GDM1 (cell line): ENCODE data around the gene TNS4.

Experiments used
- DNase-seq: peaks from one replicate; lab custom pipeline; 2025; lab: John Stamatoyannopoulos, UW

TNS4 gene

DNA sequence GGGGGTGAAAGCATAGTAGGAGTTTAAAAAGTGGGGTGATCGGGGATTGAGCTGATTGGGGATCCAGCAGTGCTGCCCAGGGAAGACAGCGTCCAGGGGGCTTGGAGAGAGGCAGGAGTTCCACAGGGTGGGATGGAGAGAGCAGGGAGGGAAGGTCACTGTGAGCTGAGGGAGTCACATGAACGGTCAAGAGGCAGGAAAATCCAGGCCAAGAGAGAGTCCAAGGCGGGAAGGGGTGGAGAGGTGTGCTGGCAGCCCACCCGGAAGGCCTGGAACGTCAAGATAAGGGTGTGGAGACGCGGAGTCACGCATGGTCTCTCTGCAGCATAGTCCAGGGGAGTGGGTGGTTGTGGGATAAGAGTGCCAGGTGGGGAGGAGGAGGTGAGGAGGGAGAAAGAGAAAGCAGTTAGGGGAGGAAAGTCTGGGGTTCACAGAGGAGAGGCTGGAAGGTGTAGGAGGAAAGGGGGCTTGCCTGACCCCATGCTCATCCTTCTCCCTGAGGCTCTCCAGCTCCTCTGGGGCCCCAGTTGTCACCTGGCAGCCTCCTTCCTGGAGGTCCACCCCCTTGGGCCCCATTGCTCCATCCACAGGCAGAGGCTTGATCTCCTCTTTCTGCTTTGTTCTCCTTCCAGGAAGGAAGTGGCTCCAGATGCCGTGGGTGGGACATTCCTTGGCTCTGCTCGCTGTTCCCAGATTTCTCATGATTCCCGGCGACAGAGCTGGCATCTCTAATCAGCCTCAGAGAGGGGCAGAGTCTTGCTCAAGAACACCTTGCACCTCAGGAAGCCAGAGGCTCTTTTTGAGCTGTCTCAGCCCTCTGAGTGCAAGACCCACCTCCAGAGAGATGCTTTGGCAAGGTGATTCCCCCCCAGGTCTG lies 35.1 kb upstream of the TNS4 start:
- DNase-seq: no peak

DNA sequence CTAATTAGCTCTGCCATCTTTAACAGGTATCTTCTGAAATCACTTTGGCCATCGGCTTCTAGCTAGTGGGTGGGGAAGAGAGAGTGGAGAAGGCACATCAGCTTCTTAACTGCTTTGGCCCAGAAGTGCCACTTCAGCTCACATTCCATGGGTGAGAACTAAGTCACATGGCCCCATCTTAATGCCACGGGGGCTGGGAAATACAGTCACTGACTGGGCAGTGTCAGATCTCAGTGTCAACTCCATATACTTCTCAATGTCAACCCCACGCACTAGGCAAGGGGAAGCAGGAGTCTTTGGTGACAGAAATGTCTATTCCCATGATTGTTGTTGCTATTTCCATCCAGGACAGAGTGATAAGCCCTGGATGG lies 34.5 kb upstream of the TNS4 start:
- no peak for DNase-seq

DNA sequence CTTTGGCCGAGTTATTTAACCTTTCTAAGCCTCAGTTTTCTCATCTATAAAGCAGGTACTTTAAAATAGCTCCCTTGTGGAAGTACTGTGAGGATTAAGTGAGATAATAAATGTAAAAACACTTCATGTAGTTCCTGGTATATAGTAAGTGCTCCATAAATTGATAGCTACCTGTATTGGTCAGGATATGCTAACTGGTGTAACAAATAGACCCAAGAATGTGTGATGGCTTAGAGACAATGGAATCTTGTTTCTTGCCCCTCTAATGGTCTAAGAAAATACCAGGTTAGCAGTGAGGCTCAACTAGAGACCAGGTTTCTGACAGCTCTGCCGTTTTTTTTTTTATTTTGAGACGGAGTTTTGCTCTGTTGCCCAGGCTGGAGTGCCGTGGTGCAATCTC lies 34.0 kb upstream of the TNS4 start:
- DNase-seq: no peak

DNA sequence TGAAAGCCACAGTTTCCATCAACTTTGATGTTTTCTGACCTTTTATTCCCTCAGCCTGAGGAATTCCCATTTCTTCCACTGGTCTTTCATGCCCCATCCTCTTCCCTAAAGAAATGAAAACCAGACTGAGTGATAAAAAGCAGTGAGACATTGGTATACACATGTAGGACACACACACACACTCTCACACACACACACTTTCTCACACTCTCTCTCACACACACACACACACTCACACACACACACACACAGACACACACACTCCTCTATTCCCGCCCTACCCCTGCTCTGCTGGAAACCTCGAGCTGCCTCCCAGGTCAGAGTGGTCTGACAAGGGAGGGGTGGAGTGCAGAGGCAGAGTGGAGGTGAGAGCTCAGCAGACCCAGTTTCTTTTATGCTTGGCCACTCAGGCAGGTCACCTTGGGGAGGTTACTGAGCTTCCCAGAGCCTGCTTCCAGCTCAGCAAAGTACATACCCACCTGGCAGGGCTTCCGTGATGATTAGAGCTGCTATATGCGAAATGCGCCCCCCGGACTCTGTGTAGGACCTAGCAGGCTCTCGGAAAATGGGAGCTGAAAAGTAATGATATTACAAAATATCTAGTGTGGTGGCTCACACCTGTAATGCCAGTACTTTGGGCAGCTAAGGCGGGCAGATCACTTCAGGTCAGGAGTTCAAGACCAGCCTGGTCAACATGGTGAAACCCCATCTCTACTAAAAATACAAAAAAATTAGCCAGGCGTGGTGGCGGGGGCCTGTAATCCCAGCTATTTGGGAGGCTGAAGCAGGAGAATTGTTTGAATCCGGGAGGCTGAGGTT lies 33.2 kb upstream of the TNS4 start:
- no peak for DNase-seq

DNA sequence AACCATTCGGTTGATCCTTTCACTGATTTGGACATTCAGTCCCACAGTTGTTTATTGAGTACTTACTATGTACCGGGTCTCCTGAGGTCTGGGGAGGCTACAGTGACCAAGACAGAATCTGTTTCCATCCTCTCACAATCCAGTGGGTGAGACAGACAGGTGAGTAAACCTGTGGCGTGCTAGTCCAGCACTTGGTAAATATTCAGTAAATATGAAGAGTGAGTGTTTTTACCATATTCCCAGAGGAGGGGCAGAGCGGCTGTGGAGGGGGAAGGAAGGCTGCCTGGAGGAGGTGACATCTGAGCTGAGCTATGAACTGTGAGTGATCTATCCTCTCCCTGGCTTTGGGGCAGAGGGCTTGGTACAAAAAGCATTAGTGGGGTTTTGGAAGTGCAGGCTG lies 32.5 kb upstream of the TNS4 start:
- DNase-seq: no peak

DNA sequence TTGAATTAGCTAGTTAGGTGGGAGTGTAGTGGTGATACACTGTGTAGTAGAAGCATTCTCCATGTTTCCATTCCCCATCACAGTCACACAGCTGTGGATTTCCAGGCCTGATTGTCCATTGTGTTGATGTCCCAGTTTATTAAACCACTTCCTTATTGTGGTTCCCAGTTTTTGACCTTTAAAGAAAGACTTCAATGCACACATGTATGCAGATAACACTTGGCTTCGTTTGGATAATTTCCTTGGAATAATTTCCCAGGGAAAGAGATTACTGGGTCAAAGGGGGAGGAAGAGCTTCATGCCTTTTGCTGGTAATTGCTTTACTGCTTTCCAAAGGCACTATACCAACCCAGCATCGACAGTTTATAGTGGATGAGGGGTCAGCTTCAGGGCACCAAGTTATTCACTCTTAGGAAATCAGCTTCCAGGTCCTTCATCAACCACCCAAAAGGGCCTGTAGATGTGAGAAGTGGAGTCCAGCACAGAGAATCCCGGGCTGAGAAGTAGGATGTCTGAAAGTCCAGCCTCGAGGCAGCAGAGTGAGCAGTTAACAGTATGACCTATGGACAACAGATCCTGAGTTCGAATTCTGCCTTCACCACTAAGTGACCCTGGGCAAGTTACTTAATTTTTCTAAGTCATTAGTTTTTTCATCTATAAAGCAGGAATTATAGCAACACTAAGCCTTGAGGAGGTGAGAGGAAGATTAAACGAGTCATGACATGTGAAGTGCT lies 31.3 kb upstream of the TNS4 start:
- no peak for DNase-seq

DNA sequence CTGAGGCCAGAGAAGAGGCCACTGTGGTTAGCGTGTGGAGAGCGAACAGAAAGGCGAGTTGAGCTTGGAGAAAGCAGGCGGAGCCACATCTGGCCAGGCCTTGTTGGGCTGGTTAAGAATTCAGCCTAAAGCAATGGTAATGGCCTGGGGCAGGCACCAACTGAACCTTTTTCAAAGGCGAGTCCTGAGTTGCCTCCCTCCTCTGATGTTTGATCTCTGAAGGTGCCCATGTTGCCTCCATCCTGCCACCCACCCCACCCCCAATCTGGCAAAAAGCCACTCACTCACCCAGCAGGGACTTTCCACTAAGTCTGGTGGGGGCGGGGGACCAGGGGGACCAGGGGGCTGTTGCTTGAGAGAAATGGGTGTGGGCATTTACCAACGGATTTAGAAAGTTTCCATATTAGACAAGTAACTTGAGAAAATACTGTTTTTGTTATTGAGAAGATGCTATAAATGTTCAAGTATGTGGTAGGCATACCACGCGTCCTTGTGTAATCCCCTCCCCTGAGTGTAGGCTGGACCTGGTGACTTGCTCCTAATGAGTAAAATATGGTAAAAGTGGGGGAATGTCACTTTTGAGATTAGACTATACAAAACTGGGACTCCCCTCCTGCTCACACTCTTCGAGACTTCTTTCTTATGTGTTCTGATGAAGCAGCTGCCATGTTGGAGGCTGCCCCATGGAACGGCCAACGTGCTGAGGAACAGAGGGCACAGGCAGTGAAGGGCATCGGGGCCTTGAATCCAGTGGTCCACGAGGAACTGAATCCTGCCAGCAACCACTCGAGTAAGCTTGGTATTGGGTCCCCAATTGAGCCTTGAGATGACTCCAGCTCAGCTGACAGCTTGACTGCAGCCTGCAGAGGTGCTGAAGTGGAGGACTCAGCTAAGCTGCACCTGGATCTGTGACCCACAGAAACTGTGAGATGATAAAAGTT lies 29.9 kb upstream of the TNS4 start:
- DNase-seq: no peak

DNA sequence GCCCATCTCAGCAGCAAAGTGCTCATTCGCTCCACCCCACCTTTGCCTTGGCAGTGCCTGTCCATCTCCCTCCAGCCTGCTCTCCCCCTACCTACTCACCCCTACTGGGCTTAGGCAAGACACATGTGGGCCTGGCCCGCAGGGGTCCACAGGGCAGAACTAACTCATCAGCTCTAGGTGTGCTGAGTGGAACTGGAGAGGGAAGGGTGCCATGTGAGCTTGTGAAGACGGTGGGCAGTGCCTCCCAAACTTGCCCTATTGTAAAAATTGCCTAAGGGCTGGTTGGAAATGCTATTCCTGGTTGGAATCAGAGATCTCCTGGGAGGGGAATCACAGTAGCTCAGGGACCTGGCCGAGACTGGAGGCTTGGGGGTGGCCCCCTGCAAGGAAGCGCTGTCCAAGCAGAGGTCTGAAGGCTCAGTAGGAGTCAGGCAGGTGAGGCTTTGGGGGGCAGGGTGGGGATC lies 29.1 kb upstream of the TNS4 start:
- no peak for DNase-seq

DNA sequence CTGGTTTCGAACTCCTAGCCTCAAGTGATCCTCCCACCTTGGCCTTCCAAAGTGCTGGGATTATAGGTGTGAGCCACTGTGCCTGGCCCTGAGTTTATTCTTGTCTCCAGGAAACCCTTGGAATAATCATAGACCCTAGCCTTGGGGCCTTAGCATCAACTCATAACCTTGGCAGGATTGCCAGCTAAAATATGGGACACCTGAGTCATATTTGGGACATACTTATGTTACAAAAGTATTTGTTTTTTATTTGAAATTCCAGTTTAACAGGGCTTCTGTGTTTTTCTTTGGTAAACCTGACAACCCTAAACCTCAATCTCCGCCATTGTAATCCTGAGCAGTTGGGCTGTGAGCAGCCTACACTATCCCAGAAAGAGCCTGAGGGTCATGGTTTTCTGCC lies 28.6 kb upstream of the TNS4 start:
- DNase-seq: no peak

DNA sequence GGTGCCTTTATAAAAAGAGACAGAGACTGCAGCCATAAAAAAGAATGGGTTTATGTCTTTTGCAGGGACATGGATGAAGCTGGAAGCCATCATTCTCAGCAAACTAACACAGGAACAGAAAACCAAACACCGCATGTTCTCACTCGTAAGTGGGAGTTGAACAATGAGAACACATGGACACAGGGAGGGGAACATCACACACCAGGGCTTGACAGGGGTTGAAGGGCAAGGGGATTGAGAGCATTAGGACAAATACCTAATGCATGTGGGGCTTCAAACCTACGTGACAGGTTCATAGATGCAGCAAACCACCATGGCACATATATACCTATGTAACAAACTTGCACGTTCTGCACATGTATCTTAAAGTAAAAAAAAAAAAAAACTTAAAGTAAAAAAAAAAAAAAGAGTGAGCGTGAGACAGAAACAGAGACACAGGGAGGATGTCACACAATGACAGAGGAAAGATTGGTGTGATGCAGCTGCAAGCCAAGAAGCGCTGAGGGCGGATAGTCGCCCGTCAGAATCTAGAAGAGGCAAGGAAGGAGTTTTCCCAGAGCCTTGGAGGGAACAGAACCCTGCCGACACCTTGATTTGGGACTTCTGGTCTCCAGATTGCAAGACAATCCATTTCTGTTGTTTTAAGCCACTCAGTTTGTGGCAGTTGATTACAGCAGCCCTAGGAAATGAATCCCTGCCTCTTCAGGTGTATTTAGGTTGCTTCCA lies 27.4 kb upstream of the TNS4 start:
- no peak for DNase-seq

DNA sequence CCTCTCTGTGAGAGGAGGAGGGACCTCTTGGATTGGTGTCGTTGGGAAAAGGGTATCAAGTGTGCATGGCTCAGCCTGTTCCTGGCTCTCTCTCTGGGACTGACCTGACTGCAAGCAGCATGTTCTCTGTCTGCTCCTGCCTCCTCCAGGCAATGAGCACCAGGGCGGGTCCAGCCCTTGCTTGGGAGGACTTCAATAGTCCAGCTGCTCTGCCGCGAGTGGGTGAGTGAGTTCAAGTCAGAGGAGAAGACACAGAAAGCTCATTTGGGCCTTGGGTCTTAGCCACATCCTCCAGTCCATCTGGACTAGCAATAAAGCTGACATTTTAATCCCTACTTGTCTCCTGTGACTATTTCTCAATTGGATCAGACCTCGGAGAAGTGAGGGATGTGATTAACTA lies 25.2 kb upstream of the TNS4 start:
- DNase-seq: no peak

DNA sequence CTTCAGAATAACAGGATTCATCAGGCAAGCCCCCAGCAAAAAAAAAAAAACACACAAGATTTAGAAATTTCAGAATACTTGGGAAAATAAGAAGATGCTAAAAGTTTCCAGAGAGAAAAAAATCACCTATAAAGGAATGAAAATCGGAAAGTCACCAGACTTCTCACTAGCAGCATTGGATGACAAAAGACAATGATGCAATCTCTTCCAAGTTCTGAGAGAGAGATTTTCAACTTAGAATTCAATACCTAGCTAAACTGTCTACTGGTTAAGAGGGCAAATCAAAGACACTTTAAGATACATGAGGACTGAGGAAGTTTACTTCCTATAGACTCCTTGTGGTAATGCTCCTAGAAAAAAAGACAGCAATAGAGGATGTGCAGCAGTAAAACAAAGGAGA lies 23.9 kb upstream of the TNS4 start:
- DNase-seq: no peak

DNA sequence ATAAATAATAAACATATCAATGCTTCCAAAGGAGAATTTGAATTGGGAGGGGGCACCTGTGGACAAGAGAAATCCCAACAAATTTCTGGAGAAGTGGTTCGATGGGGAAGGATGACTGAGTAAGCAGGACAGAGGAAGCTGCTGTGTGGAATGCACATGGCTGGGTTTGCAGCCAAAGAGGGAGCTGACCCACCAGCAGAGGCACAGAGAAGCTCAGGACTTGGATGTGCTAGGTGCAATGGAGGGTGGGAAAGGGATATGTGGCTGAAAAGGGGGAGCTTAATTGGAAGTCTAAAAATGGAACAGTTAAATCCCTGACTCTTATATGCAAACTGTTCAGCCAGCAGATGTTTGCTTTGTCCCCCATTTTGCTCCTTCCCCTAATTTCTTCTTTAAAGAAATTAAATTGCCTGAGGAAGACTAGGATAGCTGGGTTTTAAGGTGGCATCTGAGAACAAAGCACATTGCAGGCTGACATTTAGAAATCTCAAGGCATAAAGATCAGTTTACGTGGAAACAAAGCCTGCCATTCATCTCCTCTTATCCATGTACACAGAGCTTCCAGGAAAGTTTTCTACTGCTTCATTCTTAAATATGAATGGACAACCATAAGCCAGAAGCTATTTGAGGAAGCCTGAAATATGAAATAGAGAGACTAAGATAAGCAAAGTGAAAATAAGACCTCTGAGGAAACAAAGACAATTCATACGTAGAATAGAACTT lies 23.0 kb upstream of the TNS4 start:
- no peak for DNase-seq

DNA sequence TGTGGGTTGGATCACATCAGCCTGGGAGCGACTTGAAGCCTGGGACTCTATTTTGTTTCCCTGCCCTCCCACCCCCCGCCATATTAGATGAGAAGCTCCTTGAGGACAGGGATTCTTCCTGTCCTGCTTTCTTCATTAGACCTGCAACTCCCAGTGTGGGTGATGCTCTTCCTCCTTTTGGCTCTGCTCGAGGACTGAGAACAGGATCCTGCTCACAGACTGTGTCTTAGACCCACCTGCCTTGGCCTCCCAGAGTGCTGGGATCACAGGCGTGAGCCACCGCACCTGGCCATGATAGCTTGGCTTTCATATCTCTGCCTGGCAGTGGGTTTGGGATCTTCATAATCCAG lies 21.5 kb upstream of the TNS4 start:
- no peak for DNase-seq

DNA sequence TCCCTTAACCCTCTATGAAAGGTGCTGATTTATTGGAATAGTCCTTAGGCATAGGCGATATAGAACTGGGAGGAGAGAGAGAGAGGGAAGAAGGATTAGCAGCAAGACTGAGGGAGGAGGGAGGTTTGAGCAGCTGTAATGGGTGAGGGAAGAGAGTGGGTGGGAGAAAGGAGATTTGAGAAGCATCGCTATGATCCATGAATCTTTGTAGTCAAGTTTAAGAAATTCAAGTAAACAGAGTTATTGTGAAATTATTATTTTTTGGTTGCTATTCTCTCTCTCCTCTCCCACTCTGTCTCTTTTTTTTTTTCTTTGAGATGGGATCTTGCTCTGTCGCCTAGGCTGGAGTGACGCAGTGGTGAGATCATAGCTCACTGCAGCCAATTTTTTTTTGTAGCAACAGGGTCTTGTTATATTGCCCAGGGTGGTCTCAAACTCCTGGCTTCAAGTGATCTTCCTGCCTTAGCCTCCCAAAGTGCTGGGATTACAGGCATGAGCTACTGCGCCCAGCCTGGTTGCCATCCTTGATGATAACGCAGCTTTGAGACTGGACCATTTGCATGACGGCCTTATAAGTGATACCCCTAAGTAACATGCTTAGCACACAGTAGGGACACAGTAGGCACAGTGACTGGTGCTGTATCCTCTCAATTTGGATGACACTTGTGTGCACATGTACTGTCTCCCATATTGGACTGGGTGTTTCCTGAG lies 21.0 kb upstream of the TNS4 start:
- no peak for DNase-seq

DNA sequence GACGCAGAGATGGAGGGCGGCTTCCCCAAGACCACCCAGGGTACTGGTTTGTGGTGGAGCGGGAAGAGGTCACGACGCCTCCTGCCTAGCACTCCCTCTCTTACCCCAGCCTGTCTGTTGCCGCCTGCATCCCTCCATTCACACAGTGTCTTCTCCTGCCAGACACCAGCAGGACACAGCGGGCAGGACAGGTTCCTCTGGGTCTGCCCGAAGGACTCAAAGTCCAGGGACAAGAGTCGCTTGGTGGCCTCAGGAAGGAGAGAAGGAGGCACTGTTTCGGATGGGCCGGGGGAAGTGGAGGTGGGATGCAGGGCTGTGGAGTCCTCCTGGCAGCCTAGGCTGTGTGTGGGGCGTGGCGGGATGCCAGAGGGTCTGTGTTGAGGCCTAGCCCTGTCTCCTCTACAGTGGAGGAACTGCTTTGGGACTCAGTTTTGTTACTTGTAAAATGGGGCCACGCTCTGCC lies 19.6 kb upstream of the TNS4 start:
- DNase-seq: no peak

DNA sequence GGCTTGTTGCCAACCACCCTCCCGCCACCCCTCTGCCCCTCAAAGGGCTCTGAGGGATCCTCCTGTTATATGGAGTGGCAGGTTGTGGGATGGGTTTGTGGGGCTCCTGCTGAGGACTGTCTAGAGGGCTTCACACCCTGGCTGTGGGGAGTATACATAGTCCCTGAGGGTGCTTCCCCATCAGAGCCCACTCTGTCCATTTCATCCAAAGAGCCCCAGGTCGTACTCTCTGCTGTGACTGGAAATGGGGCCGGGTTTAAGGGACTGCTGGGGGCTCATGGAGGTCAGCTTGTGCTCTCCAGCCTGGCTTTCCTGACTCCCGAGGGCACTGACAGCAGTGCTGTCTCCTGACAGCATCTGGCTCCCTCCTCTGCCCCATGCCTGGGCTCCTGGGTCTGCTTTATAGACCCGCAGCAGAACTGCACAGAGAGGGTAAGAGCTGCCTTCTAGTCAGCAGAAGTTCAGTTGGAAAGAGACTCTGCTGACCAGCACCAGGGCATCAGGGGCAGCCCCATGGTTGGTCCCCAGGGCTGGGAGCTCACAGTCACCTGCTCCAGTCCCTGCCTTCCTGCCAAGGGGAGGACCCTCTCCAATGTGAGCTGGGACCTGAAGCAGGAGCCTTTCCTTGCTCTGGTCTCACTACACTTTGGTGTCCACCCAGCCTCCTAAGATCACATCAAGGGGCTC lies 17.8 kb upstream of the TNS4 start:
- DNase-seq: no peak

DNA sequence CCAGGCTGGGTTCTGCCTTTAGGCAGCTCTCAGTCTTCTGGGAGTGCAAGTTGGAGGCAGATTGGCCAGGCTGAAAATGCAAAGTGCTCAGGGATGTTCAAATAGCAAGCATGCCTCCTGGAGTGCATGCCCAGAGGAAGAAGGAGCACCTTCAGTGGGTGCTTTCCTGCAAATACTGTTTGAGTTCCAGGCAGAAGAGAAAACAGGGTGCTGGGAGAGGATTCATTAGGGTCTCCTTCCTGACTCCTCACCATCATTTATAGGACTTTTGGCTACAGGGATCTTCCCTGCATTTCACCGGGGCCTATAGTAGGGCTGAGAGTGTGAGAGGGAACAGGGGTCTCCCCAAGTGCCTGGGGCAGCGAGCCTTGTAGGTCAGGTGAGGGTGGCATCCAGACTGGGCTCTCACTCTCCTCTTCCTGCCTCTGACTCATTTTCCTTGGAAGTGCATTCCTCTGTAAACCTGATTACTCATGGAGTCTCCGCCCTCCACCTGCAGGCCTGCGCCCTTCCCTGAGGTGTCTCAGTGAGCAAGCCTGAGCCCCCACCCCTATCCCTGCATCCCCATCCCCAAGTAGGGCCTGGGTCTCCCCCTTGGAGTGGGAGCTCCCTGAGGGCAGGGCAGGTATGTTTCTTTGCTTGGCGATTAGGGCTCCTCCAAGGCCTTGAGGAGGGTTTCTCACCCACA lies 17.1 kb upstream of the TNS4 start:
- DNase-seq: no peak
